Erythroblast (primary cell): ENCODE data around the gene RAMACL.

Experiments used
- DNase-seq, 2 experiments: peaks; one replicate each; lab custom pipeline; 2025; lab: John Stamatoyannopoulos, UW
- GATA1 ChIP-seq: IDR thresholded peaks from 2 replicates; pipeline ENCODE4 v1.6.1; 2011; ENCODE audit warnings: low read depth, mild to moderate bottlenecking, control low read depth, low read length, moderate library complexity
- POLR2A ChIP-seq: IDR thresholded peaks from 2 replicates; pipeline ENCODE4 v1.6.1; 2011; ENCODE audit warnings: mild to moderate bottlenecking, low read length

Gene RAMACL

DNA sequence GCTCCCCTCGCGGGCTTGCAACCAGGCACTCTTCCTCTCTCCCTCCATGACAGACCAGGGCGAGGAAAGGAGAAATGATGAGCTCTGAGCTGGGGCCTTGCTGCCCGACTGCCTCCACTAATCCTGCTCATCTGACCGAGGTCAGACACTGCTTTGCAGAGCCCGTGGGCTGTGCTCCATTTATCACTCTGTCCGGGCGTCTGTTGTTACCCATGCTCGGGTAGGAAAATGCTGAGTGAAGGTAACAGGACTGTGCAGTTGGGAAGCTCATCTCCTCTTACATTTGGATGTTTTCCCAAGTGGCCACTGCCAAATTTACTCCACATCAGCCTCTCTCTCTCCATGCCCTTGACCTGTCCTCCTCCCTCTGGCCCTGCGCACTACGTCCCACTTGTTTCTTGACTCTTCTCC, 26.0 kb upstream of the RAMACL start:
- TF ChIP-seq POLR2A (no peak), GATA1 (no peak)
- DNase-seq: no peak

GRCh38 chr6:166611631-166612030, 25.2 kb upstream of the RAMACL start:
- no peak for TF ChIP-seq GATA1
- no peak for TF ChIP-seq POLR2A
- DNase-seq: no peak

- DNase-seq: no peak
- TF ChIP-seq GATA1 (no peak), POLR2A (no peak)
Measured at GRCh38 chr6:166610069-166610468, 23.6 kb upstream of the RAMACL start.

DNA sequence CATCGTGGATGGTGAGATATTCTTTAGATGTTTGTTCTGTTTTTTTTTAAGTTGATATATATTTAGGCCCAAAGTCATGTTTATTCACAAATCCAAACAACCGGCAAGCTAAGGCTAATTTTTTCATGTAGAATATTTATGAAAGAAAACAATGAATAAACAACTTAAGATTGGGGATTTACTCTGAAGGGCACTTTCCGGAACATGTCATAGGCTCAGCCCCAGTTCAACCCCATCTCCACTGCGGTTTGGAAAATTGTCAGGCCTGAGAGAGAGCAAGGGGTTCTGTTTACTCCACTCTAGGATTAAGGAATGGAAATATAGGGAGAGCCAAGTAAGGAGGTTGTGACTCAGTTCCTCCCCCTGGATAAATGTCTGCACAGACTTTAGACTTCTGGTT, 22.3 kb upstream of the RAMACL start:
- no peak for DNase-seq
- TF ChIP-seq GATA1: no peak
- TF ChIP-seq POLR2A: no peak

DNA sequence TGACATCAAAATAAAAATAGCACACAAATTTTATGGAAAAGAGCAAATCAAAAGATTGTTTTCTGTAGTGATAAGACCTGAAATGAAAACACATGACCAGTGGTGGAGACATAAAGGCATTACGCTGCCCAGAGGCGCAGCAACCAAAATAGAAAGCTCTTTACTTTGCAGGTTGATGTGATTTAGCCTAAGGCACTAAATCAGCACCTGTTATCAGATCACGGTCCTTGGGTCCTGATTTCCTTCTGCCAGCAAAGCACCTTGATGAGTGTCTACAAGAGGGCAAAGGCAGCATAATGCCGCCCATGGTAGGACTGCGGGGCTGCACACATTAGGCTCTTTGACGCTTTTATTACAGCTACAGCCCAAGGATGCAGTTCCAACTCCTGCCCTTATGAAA, 19.3 kb upstream of the RAMACL start:
- no peak for TF ChIP-seq POLR2A
- no peak for TF ChIP-seq GATA1
- DNase-seq: no peak

DNA sequence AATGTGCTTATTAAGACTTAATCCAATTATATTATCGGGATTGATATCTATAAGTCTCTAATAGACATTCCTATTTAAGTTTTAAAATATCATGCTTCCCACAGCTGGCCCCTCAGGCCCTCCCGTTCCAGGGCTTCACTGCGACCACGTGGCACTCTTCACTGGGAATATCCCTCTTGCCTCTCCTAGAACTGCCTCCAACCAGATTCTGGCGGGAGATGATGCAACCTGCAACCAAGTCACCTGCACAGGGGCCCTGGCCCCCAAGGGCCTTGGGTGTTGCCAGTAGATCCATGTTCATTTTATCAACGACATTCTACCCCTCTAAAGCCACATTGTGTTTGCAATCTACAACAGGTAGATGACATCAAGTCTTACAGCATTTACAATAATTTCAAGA, 18.4 kb upstream of the RAMACL start:
- TF ChIP-seq GATA1 (no peak), POLR2A (no peak)
- no peak for DNase-seq

GRCh38 chr6:166604328-166604727, 17.9 kb upstream of the RAMACL start:
- DNase-seq: no peak

DNA sequence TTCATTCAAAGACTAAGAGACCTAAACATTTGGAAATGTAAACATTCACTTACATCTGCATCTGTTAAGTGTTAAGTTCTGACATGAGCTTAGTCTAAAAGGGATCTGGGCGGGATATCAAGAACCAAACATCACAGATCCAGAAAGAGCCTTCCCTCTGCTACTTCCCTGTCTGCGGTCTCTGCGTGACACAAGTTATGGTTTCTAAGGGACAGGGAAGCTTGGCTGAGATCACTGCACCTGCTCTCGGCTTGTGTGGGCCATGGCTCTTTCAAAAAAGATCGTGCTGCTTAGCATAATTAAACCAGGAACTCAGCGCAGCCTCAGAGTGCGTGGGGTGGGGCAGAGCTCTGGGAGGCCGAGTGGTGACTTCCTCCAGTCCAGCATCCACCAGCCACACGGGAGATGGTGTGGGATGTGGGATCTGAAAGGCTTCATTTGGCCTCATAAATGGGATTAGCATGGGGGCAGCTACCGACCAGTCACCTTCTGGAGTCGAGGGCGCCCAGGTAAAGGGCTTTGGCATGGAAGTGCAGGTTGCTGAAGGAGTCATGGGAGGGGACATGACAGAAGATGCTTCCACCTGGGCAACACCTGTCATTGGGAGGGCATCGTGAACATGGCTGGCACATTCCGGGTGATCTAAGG, 16.7 kb upstream of the RAMACL start:
- DNase-seq: no peak
- TF ChIP-seq GATA1 (no peak), POLR2A (no peak)

More at GRCh38 chr6:166604328-166604727, 17.9 kb upstream of the RAMACL start:
- TF ChIP-seq POLR2A: no peak
- no peak for TF ChIP-seq GATA1

GRCh38 chr6:166601956-166602355, 15.5 kb upstream of the RAMACL start:
- TF ChIP-seq POLR2A: no peak
- no peak for TF ChIP-seq GATA1

DNA sequence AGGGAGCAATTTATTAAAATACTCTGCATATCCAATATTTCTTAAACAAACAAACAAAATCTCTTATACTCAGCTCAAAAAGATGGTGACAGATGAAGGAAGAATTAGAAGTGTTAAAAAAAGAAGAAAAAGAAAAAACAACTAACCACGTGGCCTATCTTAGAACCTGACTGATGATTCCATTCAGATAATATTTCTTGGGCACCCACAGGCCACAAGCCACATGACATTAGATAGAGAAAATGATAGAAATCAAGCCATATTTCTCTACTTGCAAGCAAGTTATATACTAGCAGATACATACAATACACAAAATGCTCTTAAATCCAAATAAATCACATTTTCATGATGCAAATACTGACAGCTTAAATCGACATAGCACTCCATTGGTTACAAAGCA, 14.5 kb upstream of the RAMACL start:
- DNase-seq: no peak
- TF ChIP-seq POLR2A (no peak), GATA1 (no peak)

More at GRCh38 chr6:166601956-166602355, 15.5 kb upstream of the RAMACL start:
- no peak for DNase-seq

DNA sequence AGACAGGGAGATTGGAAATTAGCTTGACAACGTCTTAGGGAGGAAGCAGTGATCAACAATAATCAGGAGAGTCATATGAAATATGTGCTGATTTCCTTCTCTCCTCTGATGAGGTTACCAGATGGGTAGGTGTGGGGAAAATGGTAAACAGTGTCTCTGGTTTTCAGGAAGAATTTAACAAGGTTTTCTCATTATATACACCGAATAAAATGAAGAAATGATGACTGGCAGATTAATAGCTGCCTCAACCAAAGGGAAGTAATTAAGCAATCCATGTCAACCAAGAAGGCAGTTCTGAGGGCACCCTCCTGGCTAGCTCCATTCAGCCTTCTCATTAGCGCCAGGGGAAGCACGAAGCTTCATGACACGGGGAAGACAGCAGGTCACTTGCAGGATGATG, 12.7 kb upstream of the RAMACL start:
- DNase-seq: no peak
- no peak for TF ChIP-seq POLR2A
- TF ChIP-seq GATA1: no peak

GRCh38 chr6:166598441-166599138, 12.1 kb upstream of the RAMACL start:
- DNase-seq: no peak

DNA sequence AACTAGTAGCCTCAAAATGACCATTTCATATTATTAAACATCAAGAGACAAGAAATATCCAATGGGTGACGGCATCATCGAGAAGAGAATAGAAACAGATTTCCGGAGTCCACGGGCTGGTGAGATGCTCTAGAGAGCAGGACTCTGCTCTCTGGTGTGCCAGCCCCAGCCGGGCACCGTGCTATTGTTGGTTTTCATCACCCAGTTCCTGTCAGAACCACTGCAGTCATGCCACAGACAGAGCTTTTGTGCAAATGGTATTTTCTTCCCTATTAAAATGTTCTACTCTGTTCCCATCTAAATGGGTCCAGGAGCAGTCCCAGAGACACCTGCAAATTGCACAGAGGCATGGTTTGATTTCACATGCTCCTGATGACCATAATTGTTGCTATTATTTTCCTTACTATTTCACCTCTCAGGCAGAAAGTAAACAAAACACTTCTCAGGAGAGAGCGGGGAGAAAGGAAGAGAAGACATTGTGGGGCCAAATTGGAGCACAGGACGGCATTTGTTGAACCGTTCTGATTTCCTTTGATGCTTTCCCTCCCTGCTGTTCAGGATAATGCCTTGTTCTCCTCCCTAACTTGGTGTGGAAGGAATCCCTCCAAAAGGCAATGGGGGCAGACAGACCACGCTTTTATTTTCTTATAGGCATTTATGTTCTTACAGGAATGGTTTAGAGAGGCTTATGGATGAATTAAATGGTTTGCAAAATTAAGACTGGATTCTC, 11.4 kb upstream of the RAMACL start:
- DNase-seq: no peak
- TF ChIP-seq POLR2A: no peak
- no peak for TF ChIP-seq GATA1

More at GRCh38 chr6:166598441-166599138, 12.1 kb upstream of the RAMACL start:
- TF ChIP-seq POLR2A (no peak), GATA1 (no peak)
